Heart left ventricle (tissue), 13 donors: ENCODE results near the gene RSPH6A.

ENCODE experiments used
- CTCF ChIP-seq, 12 donors: fragments of 200-600 bp; sonication (generic) in 4 of 12; IDR thresholded peaks; one replicate each; pipeline versions ENCODE4 v1.5.0 to v1.8.0; 2018 to 2022; ENCODE audit warnings: antibody characterized with exemption in 12 of 12, mild to moderate bottlenecking in 5 of 12
- POLR2A ChIP-seq, 2 donors: fragments of 450-650 bp; IDR thresholded peaks; one replicate each; pipeline ENCODE4 v1.6.1; 2017; ENCODE audit warnings: antibody characterized with exemption in 2 of 2, mild to moderate bottlenecking in 2 of 2, moderate library complexity in 2 of 2
- donor health status: ischemic (EF 13 %, LVEDD 7.1; RV severe dilation, severe dysfunction).
- donor health status: DM: no; HTN: yes; CAD: no.
- donor health status: DM: no; HTN: no; CAD: no.
- donor health status: ischemic (EF 25% LVEDD 6.9; RV normal size, moderate dysfunction).
- donor health status: ischemic (EF 25% LVEDD 5.7; RV mildly dilated, moderate dysfunction).
- donor health status: ischemic (EF 35%, LVEDD 5.7; RV mildly dilated, moderate dysfunction).
- donor health status: nonischemic (EF 11% LVEDD 7.7; RV severe dilation, severe dysfunction).
- donor health status: DM: yes; HTN: yes; CAD: no.
- donor health status: PGD.
- donor health status: ischemic (EF 29% LVEDD 5.4; RV normal size, mild dysfunction).
- donor health status: nonischemic (EF 23%, LVEDD 6.1; RV moderate dilation, normal function).

DNA sequence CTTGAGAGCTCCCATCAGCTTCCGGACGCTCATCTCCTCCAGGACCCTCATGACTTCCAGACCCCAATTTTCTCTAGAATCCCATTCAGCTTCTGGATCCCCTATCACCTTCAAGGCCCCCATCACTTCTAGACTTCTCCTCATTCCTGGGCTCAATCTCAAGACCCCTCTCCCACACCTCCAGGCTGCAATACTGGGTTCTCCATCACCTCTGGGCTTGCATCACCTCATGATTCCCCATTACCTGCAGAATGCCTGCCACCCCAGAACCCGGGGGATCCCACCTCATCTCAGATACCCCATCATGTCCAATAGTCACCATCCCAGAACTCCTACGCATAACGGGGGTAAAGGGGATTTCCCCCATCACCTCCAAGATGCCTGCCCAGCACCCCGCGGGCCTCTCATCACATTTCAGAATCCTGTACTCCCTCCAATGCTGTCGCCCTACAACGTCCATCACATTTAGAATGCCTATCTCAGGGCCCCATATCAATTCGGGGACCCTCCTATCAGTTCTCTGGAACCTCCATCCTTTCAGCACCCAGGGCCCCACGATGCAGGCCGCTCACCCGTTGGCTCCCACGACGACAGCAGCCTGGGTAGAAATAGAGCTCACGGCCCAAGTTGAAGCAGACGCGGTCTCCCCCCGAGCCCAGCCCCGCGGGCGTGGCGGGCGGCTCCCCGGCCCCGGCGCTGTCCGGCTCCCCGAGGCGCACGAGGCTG is 23.2 kb downstream of the RSPH6A start:
- no peak for TF ChIP-seq CTCF (IDR thresholded peaks at IDR 0.05)
- no peak for TF ChIP-seq POLR2A (IDR thresholded peaks at IDR 0.05)
